ENCODE measurements around the gene HNRNPL.

GRCh38 chr19:38852231-38853044, 2.7 kb upstream of the HNRNPL start:
- TF ChIP-seq SUZ12 (IDR thresholded peaks at IDR 0.05; ENCODE audit: extremely low read depth, insufficient read depth, insufficient read length) (no peak), YY1 (IDR thresholded peaks at IDR 0.05; ENCODE audit: insufficient read depth, insufficient read length) (no peak)
